AG04450 (cell line): Measurements from ENCODE around the gene SCN2A. TPM values are rescaled to one million over a fixed set of nuclear protein-coding genes. Genes with fewer than 3 reads are reported as not detected.
A peak's percentile ranks its signal among the peaks of the same experiment; 100 is the strongest.

Experiments
- CTCF ChIA-PET: fragments of 300-600, 350-600 bp; formaldehyde crosslinking; extraction: SDS; loops from one replicate; lab custom pipeline; 2022; ENCODE audit warnings: antibody characterized with exemption, inconsistent platforms; lab: Charles Lee
- POLR2A ChIA-PET: fragments of 350-600 bp; formaldehyde crosslinking; extraction: SDS; loops from one replicate; lab custom pipeline; 2021; ENCODE audit warnings: antibody characterized with exemption, inconsistent platforms; lab: Yijun Ruan, JAX
- DNase-seq: peaks from one replicate; pipeline ENCODE4 v3.0.0-alpha.2; 2011; ENCODE audit warnings: low read depth, low spot score
- H3K27ac ChIP-seq: one replicate; pipeline ENCODE4 v1.5.1; 2012; ENCODE audit warnings: low read depth, low read length, control low read depth
- H3K27me3 ChIP-seq: one replicate; pipeline ENCODE4 v1.6.0; 2012; ENCODE audit warnings: low read length; ENCODE audit not compliant: control insufficient read depth, insufficient read depth
- H3K4me3 ChIP-seq: 2 replicates; pipeline ENCODE4 v1.5.1; 2011; ENCODE audit warnings: mild to moderate bottlenecking, low read depth, low read length, control low read depth
- H3K9me3 ChIP-seq: 2 replicates; pipeline ENCODE4 v1.5.1; 2012; ENCODE audit warnings: low read length; ENCODE audit not compliant: control insufficient read depth, insufficient read depth
- polyA minus RNA-seq: library from RNA; depleted of rRNA, polyadenylated mRNA; stranded (reverse); fragments of >200 nt; gene quantifications from 2 replicates; pipeline ENCODE4 v1.2.3, GENCODE V29; 2011; rRNA and poly(A)+ RNA removed
- polyA plus RNA-seq: library from polyadenylated mRNA; depleted of rRNA; stranded (reverse); fragments of >200 nt; gene quantifications from 2 replicates; pipeline ENCODE4 v1.2.3, GENCODE V29; 2011; rRNA removed
- TF ChIP-seq, protein P1 (sequence below): IDR thresholded peaks from 2 replicates; pipeline ENCODE4 v1.5.1; 2011; ENCODE audit warnings: low read depth, low read length, control low read depth, inconsistent platforms

Gene SCN2A
- polyA plus RNA-seq: 1.7 and 2.5 TPM in 2 replicates
- polyA minus RNA-seq: 3.4 and 4.5 TPM in 2 replicates

DNA sequence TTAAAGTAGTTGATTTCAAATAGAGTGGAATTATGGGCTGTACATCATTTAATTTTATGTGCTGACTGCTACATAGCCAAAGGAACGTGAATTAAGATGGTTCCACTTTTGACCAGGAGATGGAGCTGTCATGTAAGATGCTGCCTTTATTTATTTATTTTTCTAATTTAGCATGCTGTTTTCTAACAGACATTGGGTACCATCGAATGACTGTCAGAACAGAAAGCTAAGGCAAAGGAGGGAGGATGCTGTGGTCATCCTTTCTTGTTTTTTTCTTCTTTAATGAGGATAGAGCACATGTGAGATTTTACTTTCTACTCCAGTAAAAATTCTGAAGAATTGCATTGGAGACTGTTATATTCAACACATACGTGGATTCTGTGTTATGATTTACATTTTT is at the start of gene SCN2A:
SCN2A (plus strand) TSS at position 185 of the 400 bp plus-strand sequence. CDS start 56,410 bp downstream, outside the sequence.
- peak; percentile 2 for DNase-seq
- ChIA-PET CTCF (interaction anchor here (0.5 to 1.8 kb wide), 22 partner anchors 11 to 635 kb away, joined by 3 to 11 read pairs (median 4); partner anchors contain the start of gene SCN3A), POLR2A (no interaction called here)
- Histone ChIP-seq H3K4me3 (no peak within 1 kb of the TSS), H3K27ac (no peak within 1 kb of the TSS), H3K27me3 (no peaks in the 10 kb centered on the region), H3K9me3 (no peaks in the 10 kb centered on the region)
- TF ChIP-seq, protein P1, sequence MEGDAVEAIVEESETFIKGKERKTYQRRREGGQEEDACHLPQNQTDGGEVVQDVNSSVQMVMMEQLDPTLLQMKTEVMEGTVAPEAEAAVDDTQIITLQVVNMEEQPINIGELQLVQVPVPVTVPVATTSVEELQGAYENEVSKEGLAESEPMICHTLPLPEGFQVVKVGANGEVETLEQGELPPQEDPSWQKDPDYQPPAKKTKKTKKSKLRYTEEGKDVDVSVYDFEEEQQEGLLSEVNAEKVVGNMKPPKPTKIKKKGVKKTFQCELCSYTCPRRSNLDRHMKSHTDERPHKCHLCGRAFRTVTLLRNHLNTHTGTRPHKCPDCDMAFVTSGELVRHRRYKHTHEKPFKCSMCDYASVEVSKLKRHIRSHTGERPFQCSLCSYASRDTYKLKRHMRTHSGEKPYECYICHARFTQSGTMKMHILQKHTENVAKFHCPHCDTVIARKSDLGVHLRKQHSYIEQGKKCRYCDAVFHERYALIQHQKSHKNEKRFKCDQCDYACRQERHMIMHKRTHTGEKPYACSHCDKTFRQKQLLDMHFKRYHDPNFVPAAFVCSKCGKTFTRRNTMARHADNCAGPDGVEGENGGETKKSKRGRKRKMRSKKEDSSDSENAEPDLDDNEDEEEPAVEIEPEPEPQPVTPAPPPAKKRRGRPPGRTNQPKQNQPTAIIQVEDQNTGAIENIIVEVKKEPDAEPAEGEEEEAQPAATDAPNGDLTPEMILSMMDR: peak; percentile 58

DNA sequence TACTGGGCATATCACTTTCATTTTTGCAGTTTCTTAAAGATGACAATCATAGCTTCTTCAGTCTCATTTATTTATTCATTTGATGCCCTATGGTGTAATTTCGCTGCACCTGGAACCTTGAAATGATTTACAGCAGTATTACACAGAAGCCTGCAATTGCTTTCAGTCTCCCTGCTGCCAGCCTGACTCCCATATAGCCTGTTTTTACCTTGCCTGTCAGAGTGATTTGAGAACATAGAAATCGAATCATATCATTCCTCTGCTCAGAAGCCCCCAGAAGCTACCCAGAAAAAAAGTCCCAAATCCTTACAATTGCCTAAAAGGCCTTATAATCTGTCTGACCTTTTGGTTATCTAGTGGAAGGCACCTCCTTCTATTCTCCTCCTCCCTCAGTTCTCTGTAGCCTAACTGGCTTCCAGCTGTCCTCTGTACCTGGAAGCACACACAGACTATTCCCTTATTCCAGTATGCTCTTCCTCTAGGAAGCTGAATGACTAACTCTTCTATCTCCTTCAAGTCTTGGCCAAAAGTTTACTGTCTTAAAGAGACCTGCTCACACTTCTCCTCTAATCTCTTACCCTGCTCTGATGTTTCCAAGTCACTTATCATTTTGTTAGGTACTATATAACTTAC is 48.0 kb upstream of the SCN2A start:
- no peaks in the 10 kb centered on the region for H3K27me3 ChIP-seq
- CTCF ChIA-PET: interaction anchor here (2.2 kb wide), 1 partner anchor 13 kb away, joined by 17 read pairs; the partner anchor contains the start of gene SCN3A
- H3K4me3 ChIP-seq: no peak overlapping the region
- H3K27ac ChIP-seq: no peak overlapping the region
- POLR2A ChIA-PET: no interaction called here
- H3K9me3 ChIP-seq: no peaks in the 10 kb centered on the region
- no peak for DNase-seq
- TF ChIP-seq, protein P1: no peak

DNA sequence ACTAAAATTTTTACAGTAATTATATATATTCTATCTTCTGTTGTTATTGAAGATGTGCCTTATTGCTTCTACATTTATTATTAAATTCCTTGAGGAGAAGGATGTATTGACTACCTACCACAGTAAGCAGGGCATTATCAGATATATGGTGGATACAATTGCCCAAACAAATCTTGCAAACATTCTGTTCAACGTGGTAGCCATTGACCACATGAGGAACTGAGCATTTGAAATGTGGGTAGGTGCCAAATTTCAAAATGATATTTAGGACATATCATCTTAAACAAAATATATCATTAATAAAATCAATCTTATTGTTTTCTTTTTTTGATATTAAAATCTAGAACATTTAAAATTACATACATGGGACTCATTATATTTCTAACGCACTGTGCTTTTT is 46.5 kb upstream of the SCN2A start:
- Histone ChIP-seq H3K4me3 (no peak overlapping the region), H3K27ac (no peak overlapping the region), H3K27me3 (no peaks in the 10 kb centered on the region), H3K9me3 (no peaks in the 10 kb centered on the region)
- ChIA-PET CTCF (interaction anchor here (1.1 kb wide), 1 partner anchor 11 kb away, joined by 6 read pairs; the partner anchor contains the start of gene SCN3A), POLR2A (no interaction called here)
- no peak for DNase-seq
- TF ChIP-seq, protein P1: no peak

DNA sequence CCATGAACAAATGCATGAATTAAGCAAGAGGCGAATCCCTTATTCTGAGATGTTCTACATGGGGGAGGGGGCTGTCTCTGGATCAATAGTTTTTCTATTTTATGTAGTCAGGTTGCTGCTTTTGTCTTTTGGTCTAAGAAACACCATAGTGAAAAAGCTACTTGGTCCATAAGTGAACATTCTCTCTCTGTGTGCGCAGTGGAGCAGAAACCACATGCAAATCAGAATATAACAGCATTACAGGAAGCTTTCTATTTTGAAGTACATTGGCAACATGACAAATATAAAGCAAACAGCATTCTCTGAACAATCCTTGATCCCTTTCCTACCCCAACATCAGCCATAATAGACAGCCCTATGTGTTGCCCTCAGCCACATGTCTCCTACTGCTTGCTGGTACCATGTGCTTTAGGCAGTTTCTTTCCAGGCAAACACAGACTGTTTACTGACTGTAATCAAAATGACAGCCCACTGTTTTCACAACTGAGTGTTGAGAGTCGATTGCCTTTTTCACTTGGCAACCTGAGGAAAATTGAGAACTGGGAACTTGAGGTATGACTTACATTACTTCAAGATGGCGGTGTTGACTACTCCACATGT is 45.9 kb upstream of the SCN2A start:
- TF ChIP-seq, protein P1: no peak
- Histone ChIP-seq H3K27me3 (no peaks in the 10 kb centered on the region), H3K4me3 (no peak overlapping the region), H3K9me3 (no peaks in the 10 kb centered on the region), H3K27ac (no peak overlapping the region)
- ChIA-PET POLR2A (no interaction called here), CTCF (interaction anchor here (0.7 to 1.1 kb wide), 2 partner anchors 10 to 212 kb away, joined by 6 to 8 read pairs; partner anchors contain the start of gene SCN3A)
- no peak for DNase-seq

DNA sequence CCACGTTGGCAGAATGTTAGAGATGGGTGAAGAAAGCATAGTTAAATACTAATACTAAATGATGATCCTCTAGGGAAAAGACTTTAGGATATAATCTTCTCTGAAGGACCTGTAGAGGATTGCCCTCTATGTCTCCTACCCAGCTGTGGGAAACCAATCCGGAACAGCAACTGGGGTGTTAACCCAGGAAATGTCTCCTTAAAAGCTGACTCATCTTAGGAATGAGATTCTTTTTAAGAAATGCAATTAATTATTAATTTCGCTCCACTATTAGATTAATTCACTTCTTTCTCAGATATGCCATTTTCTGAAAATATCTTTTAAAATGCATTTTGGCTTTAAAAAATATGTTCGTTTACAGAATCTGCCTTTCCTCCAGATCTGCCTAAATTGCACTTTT is 42.8 kb upstream of the SCN2A start:
- no peak overlapping the region for H3K27ac ChIP-seq
- TF ChIP-seq, protein P1: no peak
- H3K27me3 ChIP-seq: no peaks in the 10 kb centered on the region
- no peak for DNase-seq
- H3K9me3 ChIP-seq: no peaks in the 10 kb centered on the region
- H3K4me3 ChIP-seq: no peak overlapping the region
- POLR2A ChIA-PET: no interaction called here
- CTCF ChIA-PET: interaction anchor here (1.2 to 2.9 kb wide), 3 partner anchors 8 to 180 kb away, joined by 3 to 11 read pairs (median 8); partner anchors contain the start of gene SCN3A
